Measurements from ENCODE around the gene NEO1. TPM values are rescaled to one million over a fixed set of nuclear protein-coding genes. Genes with fewer than 3 reads are reported as not detected.

NEO1 gene
- total and polyA plus RNA-seq, 9 of the 15 experiments (the other 6 are each of a cell fraction or from before 2014, with no cell fraction given) = 0.08 to 1.7 (median 0.48) TPM

GRCh38 chr15:73331991-73332925, 280.0 kb downstream of the NEO1 start (continued):
- no peak for TF ChIP-seq RERE (CRISPR knock-in tag; IDR thresholded peaks at IDR 0.05; ENCODE audit: borderline replicate concordance)
- no peak for TF ChIP-seq ZNF436 (CRISPR knock-in tag; IDR thresholded peaks at IDR 0.05)
- no peak for TF ChIP-seq SP1 (CRISPR knock-in tag; IDR thresholded peaks at IDR 0.05)
- TF ChIP-seq ZNF121 (CRISPR knock-in tag; conservative IDR thresholded peaks at IDR 0.05) = no peak
- no peak for TF ChIP-seq CEBPG (CRISPR knock-in tag; IDR thresholded peaks at IDR 0.05)
- TF ChIP-seq CEBPG (tag; conservative IDR thresholded peaks at IDR 0.05 in 1 of 2, IDR thresholded peaks at IDR 0.05 in 1 of 2) = no peak
- TF ChIP-seq, protein P1, sequence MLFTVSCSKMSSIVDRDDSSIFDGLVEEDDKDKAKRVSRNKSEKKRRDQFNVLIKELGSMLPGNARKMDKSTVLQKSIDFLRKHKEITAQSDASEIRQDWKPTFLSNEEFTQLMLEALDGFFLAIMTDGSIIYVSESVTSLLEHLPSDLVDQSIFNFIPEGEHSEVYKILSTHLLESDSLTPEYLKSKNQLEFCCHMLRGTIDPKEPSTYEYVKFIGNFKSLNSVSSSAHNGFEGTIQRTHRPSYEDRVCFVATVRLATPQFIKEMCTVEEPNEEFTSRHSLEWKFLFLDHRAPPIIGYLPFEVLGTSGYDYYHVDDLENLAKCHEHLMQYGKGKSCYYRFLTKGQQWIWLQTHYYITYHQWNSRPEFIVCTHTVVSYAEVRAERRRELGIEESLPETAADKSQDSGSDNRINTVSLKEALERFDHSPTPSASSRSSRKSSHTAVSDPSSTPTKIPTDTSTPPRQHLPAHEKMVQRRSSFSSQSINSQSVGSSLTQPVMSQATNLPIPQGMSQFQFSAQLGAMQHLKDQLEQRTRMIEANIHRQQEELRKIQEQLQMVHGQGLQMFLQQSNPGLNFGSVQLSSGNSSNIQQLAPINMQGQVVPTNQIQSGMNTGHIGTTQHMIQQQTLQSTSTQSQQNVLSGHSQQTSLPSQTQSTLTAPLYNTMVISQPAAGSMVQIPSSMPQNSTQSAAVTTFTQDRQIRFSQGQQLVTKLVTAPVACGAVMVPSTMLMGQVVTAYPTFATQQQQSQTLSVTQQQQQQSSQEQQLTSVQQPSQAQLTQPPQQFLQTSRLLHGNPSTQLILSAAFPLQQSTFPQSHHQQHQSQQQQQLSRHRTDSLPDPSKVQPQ (CRISPR knock-in tag; IDR thresholded peaks at IDR 0.05; ENCODE audit: borderline replicate concordance) = no peak
- TF ChIP-seq ZNF324 (CRISPR knock-in tag; IDR thresholded peaks at IDR 0.05) = no peak
